Cardiac fibroblast (primary cell): ENCODE results near the gene CLEC17A.
"Not testable (repeated sequence)": the region's sequence is repeated elsewhere in the genome, so short reads cannot be mapped to it uniquely, and the experiment has no call there.

Experiments used
- DNase-seq, 2 donors: peaks; one replicate each; pipeline versions ENCODE4 v3.0.0 to v3.0.0-alpha.2; 2010; ENCODE audit warnings: low read depth in 2 of 2
- H3K4me3 ChIP-seq, 2 donors: replicated peaks in 1 of 2; 1 replicate in 1 of 2; 2 replicates in 1 of 2; pipeline ENCODE4 v1.5.1; 2011; ENCODE audit warnings: low read depth in 2 of 2, low read length in 2 of 2, mild to moderate bottlenecking in 2 of 2, moderate library complexity in 1 of 2
- TF ChIP-seq, protein P1 (sequence below): IDR thresholded peaks from one replicate; pipeline ENCODE4 v1.5.1; 2011; ENCODE audit warnings: low read depth, mild to moderate bottlenecking, low read length, inconsistent platforms

CLEC17A gene

GRCh38 chr19:14561249-14561648 lies 21.6 kb upstream of the CLEC17A start:
- DNase-seq: no peak
- TF ChIP-seq, protein P1, sequence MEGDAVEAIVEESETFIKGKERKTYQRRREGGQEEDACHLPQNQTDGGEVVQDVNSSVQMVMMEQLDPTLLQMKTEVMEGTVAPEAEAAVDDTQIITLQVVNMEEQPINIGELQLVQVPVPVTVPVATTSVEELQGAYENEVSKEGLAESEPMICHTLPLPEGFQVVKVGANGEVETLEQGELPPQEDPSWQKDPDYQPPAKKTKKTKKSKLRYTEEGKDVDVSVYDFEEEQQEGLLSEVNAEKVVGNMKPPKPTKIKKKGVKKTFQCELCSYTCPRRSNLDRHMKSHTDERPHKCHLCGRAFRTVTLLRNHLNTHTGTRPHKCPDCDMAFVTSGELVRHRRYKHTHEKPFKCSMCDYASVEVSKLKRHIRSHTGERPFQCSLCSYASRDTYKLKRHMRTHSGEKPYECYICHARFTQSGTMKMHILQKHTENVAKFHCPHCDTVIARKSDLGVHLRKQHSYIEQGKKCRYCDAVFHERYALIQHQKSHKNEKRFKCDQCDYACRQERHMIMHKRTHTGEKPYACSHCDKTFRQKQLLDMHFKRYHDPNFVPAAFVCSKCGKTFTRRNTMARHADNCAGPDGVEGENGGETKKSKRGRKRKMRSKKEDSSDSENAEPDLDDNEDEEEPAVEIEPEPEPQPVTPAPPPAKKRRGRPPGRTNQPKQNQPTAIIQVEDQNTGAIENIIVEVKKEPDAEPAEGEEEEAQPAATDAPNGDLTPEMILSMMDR: no peak
- H3K4me3 ChIP-seq: no peak overlapping the region

GRCh38 chr19:14561847-14562351 lies 21.0 kb upstream of the CLEC17A start:
- DNase-seq: peak; percentile 26 to 37
- TF ChIP-seq, protein P1: no peak
- no peak overlapping the region for H3K4me3 ChIP-seq

- TF ChIP-seq, protein P1: no peak
- no peak overlapping the region for H3K4me3 ChIP-seq
These were observed 20.0 kb upstream of the CLEC17A start for GRCh38 chr19:14562660-14563589.

GRCh38 chr19:14563590-14563926 lies 19.3 kb upstream of the CLEC17A start:
- DNase-seq: no peak
- no peak overlapping the region for H3K4me3 ChIP-seq
- TF ChIP-seq, protein P1: no peak

More at GRCh38 chr19:14562660-14563589, 20.0 kb upstream of the CLEC17A start:
- no peak for DNase-seq

DNA sequence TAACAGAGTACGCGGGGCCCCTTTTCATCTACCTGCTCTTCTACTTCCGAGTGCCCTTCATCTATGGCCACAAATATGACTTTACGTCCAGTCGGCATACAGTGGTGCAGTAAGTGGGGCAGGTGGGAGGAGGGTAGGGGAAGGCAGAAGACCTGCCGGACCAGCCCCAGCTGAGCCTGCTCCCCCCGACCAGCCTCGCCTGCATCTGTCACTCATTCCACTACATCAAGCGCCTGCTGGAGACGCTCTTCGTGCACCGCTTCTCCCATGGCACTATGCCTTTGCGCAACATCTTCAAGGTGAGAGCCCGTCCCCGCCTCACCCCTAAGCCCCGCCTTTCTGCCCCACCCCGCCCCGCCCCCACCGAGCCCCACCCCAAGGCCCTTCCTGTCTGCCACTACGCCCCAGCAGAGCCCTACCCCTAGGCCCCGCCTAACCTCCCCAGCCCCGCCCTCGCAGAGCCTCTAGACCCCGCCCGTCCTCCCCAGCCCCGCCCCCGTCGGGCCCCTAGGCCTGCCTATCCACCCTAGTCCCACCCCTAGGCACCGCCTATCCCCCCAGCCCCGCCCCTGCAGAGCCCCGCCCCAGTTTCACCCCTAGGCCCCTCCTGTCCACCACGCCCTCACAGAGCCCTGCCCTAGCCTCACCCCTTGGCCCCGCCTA lies 18.8 kb upstream of the CLEC17A start:
- H3K4me3 ChIP-seq: no peak overlapping the region
- peak; percentile 21 to 49 for DNase-seq
- TF ChIP-seq, protein P1: no peak

- DNase-seq, H3K4me3 ChIP-seq: not testable (repeated sequence)
These were observed 18.1 kb upstream of the CLEC17A start for GRCh38 chr19:14564652-14565297.

DNA sequence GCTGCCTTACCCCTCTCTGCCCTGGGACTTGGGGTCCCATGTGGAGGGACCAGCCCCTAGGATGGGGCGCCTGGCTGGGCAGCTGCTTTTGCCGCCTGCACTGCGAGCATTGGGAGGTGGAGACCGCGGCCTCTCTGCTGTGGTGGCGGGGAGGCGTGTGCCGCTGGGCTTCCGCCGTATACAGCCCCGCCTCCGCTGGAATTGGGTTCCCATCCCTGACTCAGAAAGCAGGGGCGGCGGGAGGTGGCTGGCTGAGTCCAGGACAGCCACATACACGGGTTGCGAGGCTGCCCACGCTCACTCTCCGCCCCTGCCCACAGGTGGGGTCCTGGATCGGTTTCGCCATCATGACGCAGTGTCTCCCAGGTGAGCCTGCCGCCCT lies 17.6 kb upstream of the CLEC17A start:
- H3K4me3 ChIP-seq: no peak overlapping the region
- TF ChIP-seq, protein P1: no peak
- no peak for DNase-seq
